NT2/D1 (cell line): ENCODE data around the gene FRMD4A.

Experiments
- DNase-seq: peaks from one replicate; pipeline ENCODE4 v3.0.0-alpha.2; 2011; ENCODE audit warnings: low read depth, low spot score
- H3K27me3 ChIP-seq: 2 replicates; pipeline ENCODE4 v1.6.0; 2011; ENCODE audit warnings: mild to moderate bottlenecking; ENCODE audit not compliant: insufficient read length, insufficient read depth
- H3K36me3 ChIP-seq: 2 replicates; pipeline ENCODE4 v1.6.1; 2011; ENCODE audit warnings: mild to moderate bottlenecking, low read length, mixed read lengths; ENCODE audit not compliant: insufficient read depth, insufficient read length
- H3K4me1 ChIP-seq: 2 replicates; pipeline ENCODE4 v1.5.1; 2011; ENCODE audit not compliant: insufficient read depth, insufficient read length
- H3K4me3 ChIP-seq: 2 replicates; pipeline ENCODE4 v1.5.1; 2011; ENCODE audit warnings: low read depth; ENCODE audit not compliant: insufficient read length
- H3K9ac ChIP-seq: 2 replicates; pipeline ENCODE4 v1.6.0; 2011; ENCODE audit warnings: low read depth; ENCODE audit not compliant: insufficient read length
- H3K9me3 ChIP-seq: 2 replicates; pipeline ENCODE4 v1.5.1; 2011; ENCODE audit warnings: mild to moderate bottlenecking, low read length; ENCODE audit not compliant: insufficient read depth
- SUZ12 ChIP-seq: IDR thresholded peaks from 2 replicates; pipeline ENCODE4 v1.6.1; 2011; ENCODE audit not compliant: insufficient read length, insufficient read depth; ENCODE audit errors: extremely low read depth
- YY1 ChIP-seq: IDR thresholded peaks from 2 replicates; pipeline ENCODE4 v1.6.1; 2011; ENCODE audit not compliant: insufficient read length, insufficient read depth
- ZNF274 ChIP-seq: IDR thresholded peaks from 2 replicates; pipeline ENCODE4 v1.6.1; 2011; ENCODE audit warnings: mild to moderate bottlenecking, low read depth, low read length

FRMD4A gene

GRCh38 chr10:14198078-14198477, 132.6 kb downstream of the FRMD4A start:
- no peak for DNase-seq
- Histone ChIP-seq H3K36me3 (no peaks in the 10 kb centered on the region), H3K27me3 (no peaks in the 10 kb centered on the region), H3K4me1 (no peaks in the 10 kb centered on the region), H3K9ac (no peak overlapping the region), H3K9me3 (no peaks in the 10 kb centered on the region), H3K4me3 (no peak overlapping the region)
- no peak for TF ChIP-seq ZNF274
- no peak for TF ChIP-seq YY1
- no peak for TF ChIP-seq SUZ12

- no peaks in the 10 kb centered on the region for H3K9me3 ChIP-seq
- H3K4me3 ChIP-seq: no peak overlapping the region
- DNase-seq: no peak
- TF ChIP-seq ZNF274 (no peak), YY1 (no peak), SUZ12 (no peak)
- no peaks in the 10 kb centered on the region for H3K36me3 ChIP-seq
- no peaks in the 10 kb centered on the region for H3K4me1 ChIP-seq
- H3K9ac ChIP-seq: no peak overlapping the region
- H3K27me3 ChIP-seq: no peaks in the 10 kb centered on the region
Observed at GRCh38 chr10:14196113-14196512, 134.6 kb downstream of the FRMD4A start.

- no peaks in the 10 kb centered on the region for H3K9me3 ChIP-seq
- TF ChIP-seq ZNF274 (no peak), YY1 (no peak)
- no peaks in the 10 kb centered on the region for H3K27me3 ChIP-seq
- no peaks in the 10 kb centered on the region for H3K36me3 ChIP-seq
- DNase-seq: no peak
- H3K9ac ChIP-seq: no peak overlapping the region
- H3K4me3 ChIP-seq: no peak overlapping the region
- no peaks in the 10 kb centered on the region for H3K4me1 ChIP-seq
Observed at GRCh38 chr10:14195433-14195832, 135.3 kb downstream of the FRMD4A start.

- Histone ChIP-seq H3K4me1 (no peaks in the 10 kb centered on the region), H3K9me3 (no peaks in the 10 kb centered on the region), H3K4me3 (no peak overlapping the region), H3K27me3 (no peaks in the 10 kb centered on the region), H3K9ac (no peak overlapping the region), H3K36me3 (no peaks in the 10 kb centered on the region)
- TF ChIP-seq SUZ12 (no peak), ZNF274 (no peak), YY1 (no peak)
- no peak for DNase-seq
Observed at GRCh38 chr10:14192746-14193145, 138.0 kb downstream of the FRMD4A start.

- Histone ChIP-seq H3K27me3 (no peaks in the 10 kb centered on the region), H3K4me3 (no peak overlapping the region), H3K4me1 (no peaks in the 10 kb centered on the region), H3K9ac (no peak overlapping the region), H3K36me3 (no peaks in the 10 kb centered on the region), H3K9me3 (no peaks in the 10 kb centered on the region)
- TF ChIP-seq YY1 (no peak), SUZ12 (no peak), ZNF274 (no peak)
- no peak for DNase-seq
Observed at GRCh38 chr10:14191871-14192270, 138.9 kb downstream of the FRMD4A start.

GRCh38 chr10:14191407-14191806, 139.3 kb downstream of the FRMD4A start:
- Histone ChIP-seq H3K27me3 (no peaks in the 10 kb centered on the region), H3K4me3 (no peak overlapping the region), H3K9ac (no peak overlapping the region), H3K4me1 (no peaks in the 10 kb centered on the region), H3K9me3 (no peaks in the 10 kb centered on the region), H3K36me3 (no peaks in the 10 kb centered on the region)
- no peak for DNase-seq
- no peak for TF ChIP-seq SUZ12
- TF ChIP-seq YY1: no peak
- no peak for TF ChIP-seq ZNF274

GRCh38 chr10:14190702-14191101, 140.0 kb downstream of the FRMD4A start:
- Histone ChIP-seq H3K4me3 (no peak overlapping the region), H3K9me3 (no peaks in the 10 kb centered on the region), H3K36me3 (no peaks in the 10 kb centered on the region), H3K9ac (no peak overlapping the region), H3K27me3 (no peaks in the 10 kb centered on the region), H3K4me1 (no peaks in the 10 kb centered on the region)
- no peak for TF ChIP-seq YY1
- TF ChIP-seq SUZ12: no peak
- no peak for TF ChIP-seq ZNF274
- DNase-seq: no peak

- TF ChIP-seq SUZ12 (no peak), YY1 (no peak), ZNF274 (no peak)
- Histone ChIP-seq H3K4me3 (no peak overlapping the region), H3K36me3 (no peaks in the 10 kb centered on the region), H3K9me3 (no peaks in the 10 kb centered on the region), H3K27me3 (no peaks in the 10 kb centered on the region), H3K4me1 (no peaks in the 10 kb centered on the region), H3K9ac (no peak overlapping the region)
- no peak for DNase-seq
Observed at GRCh38 chr10:14186245-14186644, 144.5 kb downstream of the FRMD4A start.
